UCSD-AML1 (cell line): Measurements from ENCODE around the gene FGFR3.

Experiments
- DNase-seq: peaks from one replicate; lab custom pipeline; 2025; ENCODE audit not compliant: unreplicated experiment; lab: John Stamatoyannopoulos, UW

Gene FGFR3

GRCh38 chr4:1801286-1801958 lies 8.3 kb downstream of the FGFR3 start:
- DNase-seq = no peak

GRCh38 chr4:1802151-1802715 lies 9.1 kb downstream of the FGFR3 start:
- no peak for DNase-seq

GRCh38 chr4:1802720-1803522 lies 9.8 kb downstream of the FGFR3 start:
- no peak for DNase-seq

GRCh38 chr4:1803523-1804423 lies 10.7 kb downstream of the FGFR3 start:
- DNase-seq = no peak

GRCh38 chr4:1804638-1805492 lies 11.8 kb downstream of the FGFR3 start:
- no peak for DNase-seq

- DNase-seq = no peak
Measured at GRCh38 chr4:1805493-1806222, 12.6 kb downstream of the FGFR3 start.

- DNase-seq = no peak
Measured at GRCh38 chr4:1806223-1806564, 13.1 kb downstream of the FGFR3 start.

- no peak for DNase-seq
Measured at GRCh38 chr4:1806596-1807331, 13.7 kb downstream of the FGFR3 start.

- no peak for DNase-seq
Measured at GRCh38 chr4:1807332-1807777, 14.3 kb downstream of the FGFR3 start.

GRCh38 chr4:1808396-1808795 lies 15.3 kb downstream of the FGFR3 start:
- no peak for DNase-seq

- no peak for DNase-seq
Measured at GRCh38 chr4:1808851-1809753, 16.0 kb downstream of the FGFR3 start.

GRCh38 chr4:1809754-1810502 lies 16.8 kb downstream of the FGFR3 start:
- DNase-seq = peak; percentile 82

GRCh38 chr4:1810765-1811164 lies 17.7 kb downstream of the FGFR3 start:
- no peak for DNase-seq

GRCh38 chr4:1812720-1813119 lies 19.6 kb downstream of the FGFR3 start:
- DNase-seq = no peak

GRCh38 chr4:1813231-1813630 lies 20.1 kb downstream of the FGFR3 start:
- no peak for DNase-seq

- DNase-seq = no peak
Measured at GRCh38 chr4:1813915-1814314, 20.8 kb downstream of the FGFR3 start.

- no peak for DNase-seq
Measured at GRCh38 chr4:1814453-1814852, 21.4 kb downstream of the FGFR3 start.
